DND-41 (cell line): ENCODE measurements around the gene RIOK2.

Experiments used
- CTCF ChIP-seq: IDR thresholded peaks from 2 replicates; pipeline ENCODE4 v1.5.1; 2012; ENCODE audit warnings: borderline replicate concordance, low read length, moderate library complexity, mild to moderate bottlenecking; ENCODE audit not compliant: poor library complexity, severe bottlenecking; ENCODE audit errors: extremely low read depth
- EZH2 ChIP-seq: IDR thresholded peaks from 3 replicates; pipeline ENCODE4 v1.6.1; 2012; ENCODE audit warnings: borderline replicate concordance, low read depth, mild to moderate bottlenecking, moderate library complexity, low read length, inconsistent platforms; ENCODE audit not compliant: severe bottlenecking

GRCh38 chr5:97225222-97225621 is 42.2 kb upstream of the RIOK2 start:
- TF ChIP-seq CTCF (no peak), EZH2 (no peak)
